ENCODE measurements around the gene NPR3.

DNA sequence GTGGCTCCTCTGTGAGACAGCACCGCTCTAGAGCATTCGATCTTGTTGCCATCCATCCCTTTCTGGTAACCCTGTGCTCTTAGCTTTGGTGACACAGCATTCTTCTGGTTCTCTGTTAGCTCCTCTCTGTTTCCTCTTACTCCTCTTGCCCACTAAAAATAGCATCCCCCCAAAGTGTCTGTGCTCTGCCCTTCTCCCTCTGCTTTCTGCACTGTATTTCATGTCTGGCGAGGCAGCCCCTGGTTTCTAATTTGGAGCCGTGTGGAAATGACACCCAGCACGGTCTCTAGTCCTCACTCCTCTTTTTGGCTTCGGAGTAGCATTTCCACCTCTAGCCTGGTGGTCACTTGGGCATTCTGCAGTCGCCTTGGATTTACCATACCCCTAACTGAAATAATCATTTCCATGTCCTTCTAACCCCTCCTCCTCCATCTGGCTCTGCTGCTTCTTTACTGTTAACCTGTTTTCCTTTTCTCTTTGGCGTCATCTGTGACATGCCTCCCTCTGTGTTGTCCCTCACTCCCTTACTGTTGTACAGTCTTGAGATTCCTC, 23.8 kb downstream of the NPR3 start:
- TF ChIP-seq, protein P1, sequence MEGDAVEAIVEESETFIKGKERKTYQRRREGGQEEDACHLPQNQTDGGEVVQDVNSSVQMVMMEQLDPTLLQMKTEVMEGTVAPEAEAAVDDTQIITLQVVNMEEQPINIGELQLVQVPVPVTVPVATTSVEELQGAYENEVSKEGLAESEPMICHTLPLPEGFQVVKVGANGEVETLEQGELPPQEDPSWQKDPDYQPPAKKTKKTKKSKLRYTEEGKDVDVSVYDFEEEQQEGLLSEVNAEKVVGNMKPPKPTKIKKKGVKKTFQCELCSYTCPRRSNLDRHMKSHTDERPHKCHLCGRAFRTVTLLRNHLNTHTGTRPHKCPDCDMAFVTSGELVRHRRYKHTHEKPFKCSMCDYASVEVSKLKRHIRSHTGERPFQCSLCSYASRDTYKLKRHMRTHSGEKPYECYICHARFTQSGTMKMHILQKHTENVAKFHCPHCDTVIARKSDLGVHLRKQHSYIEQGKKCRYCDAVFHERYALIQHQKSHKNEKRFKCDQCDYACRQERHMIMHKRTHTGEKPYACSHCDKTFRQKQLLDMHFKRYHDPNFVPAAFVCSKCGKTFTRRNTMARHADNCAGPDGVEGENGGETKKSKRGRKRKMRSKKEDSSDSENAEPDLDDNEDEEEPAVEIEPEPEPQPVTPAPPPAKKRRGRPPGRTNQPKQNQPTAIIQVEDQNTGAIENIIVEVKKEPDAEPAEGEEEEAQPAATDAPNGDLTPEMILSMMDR (IDR thresholded peaks at IDR 0.05; ENCODE audit: low read length), result no peak
- TF ChIP-seq EZH2 (IDR thresholded peaks at IDR 0.05; ENCODE audit: borderline replicate concordance, low read length), result no peak

All from OCI-LY1 (cell line).